GM19351 (cell line): ENCODE results near the gene GRIN2A.

Experiments
- ATAC-seq: cut with Tn5 transposase; IDR thresholded peaks from one replicate; pipeline ENCODE4 v1.9.1; 2021; ENCODE audit warnings: mild to moderate bottlenecking, moderate library complexity; ENCODE audit not compliant: unreplicated experiment

The GRIN2A gene

DNA sequence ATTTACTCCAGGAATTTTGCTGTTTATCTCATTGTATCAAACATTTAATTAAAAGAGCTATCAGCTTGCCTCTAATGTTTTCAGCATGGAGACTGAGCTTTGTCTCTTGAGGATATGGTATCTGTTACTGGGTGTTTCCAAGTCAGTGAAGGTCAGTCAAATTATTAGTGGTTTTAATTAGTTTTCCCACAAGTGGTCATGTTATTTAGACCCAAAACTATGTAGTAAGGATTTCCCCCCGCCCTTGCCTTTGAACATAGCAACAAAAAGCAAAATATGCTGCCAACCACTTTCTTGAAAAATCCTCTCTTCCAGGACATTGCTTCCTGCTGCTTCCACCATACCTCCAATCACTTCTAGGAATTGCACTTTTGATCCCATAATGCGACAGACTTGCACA is 355.6 kb downstream of the GRIN2A start:
- ATAC-seq = no peak

DNA sequence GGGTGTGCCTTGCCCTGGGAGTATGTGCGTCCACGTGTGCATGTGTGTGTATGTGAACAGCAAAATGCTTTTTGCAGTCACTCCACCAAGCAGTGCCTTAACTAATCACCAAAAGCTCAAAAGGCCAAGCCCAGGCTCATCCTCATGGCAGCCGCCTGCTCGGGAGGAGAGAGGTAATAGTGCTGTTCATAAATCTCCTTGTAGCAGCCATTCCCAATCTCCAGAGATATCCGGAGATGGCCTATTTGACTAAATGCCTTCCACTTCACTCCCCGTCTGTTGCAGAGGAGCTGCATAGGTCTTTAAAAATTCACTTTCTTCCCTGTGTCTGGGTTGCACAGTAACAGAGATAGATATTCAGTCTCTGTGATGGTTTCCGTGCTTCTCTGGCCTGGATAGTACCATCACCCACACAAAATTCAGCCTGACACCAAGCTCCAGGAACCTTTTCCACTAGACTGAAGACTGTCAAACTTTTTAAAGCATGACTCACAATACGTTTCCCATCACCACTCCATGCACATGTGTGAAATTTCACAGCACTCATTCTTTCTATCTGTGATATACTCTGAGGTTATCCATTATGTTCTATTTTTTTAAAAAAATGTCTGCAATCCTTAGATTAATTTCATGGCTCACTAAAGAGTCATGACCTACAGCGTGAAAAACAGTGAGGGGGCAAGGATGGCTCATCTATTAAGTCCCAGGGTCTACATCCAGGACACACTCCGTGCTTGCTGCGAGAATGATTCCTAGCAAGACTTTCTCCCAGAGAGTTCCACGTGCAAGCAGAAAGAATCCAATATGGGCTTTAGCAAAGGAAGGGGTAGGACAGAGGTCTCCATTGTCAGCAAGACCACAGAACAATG is 357.8 kb downstream of the GRIN2A start:
- ATAC-seq = no peak

DNA sequence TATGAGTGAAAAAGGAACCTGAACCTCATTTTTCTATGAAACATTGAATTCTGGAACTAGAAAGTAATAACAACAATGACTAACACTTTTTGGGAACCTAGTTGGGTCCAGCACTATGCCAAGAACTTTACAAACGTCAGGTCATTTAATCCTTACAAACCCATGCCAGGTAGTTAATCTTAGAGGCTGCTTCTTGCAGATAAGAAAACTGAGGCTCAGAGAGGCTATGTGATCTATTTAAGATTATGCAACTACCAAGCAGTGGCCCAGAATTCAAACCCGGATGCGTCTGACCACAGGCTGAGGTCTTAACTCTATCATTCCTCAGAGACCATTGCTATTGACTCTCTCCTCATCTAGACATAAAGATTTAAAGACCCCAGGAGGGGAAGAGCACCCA is 358.7 kb downstream of the GRIN2A start:
- ATAC-seq = no peak

DNA sequence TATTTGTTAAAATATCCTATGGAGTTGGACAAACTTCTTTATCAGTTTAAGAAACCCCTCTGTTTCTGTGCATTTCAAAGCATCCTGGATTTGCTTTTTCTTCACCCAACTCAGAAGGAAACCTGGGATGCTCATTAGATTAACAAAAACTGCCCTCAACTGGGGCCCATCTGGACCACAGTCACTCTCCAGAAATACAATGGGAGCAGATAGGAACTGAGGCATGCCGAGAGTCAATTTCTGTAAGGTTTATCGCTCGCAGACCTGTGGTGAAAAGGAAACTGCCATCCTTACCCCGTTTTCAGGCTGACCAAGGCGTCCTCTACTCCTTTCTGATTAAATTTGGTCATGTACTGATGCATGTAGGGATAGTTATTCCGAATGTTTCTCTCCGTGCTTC is 360.3 kb downstream of the GRIN2A start:
- no peak for ATAC-seq

GRCh38 chr16:9821331-9821730 is 360.9 kb downstream of the GRIN2A start:
- ATAC-seq = no peak

DNA sequence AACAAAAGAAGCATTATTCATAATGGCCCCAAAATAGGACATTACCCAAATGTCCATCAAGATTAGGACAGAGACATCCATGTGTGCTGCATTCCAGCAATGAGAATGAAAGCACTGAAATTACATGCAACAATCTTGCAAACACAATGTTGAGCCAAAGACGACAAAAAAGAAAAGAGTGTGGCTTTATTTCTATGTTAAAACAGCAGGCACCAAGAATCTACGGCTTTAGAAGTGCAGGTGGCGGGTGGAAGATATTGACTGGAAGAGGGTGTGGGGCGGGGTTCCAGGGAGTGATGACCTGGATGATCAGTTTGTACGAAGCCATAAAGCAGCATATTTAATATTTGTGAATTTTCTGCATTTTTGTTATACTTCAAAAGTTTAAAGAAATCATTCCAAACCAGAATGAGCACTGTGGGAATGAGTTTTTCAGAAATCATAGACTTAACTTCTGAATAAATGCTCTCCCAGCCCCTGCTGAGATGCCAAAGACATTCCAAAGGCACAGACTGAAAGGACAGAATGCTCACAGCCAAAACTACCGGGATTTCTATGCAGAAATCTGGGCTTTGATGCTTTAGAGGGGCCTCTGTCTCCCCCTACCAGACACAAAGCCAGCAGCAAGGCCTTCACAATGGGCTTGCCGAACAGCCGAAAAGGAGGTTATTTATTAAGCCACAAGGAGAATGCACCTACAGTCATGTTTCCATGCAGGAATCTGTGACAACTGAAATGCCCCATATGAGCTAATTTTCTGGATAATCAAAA is 361.6 kb downstream of the GRIN2A start:
- ATAC-seq = no peak

GRCh38 chr16:9818702-9819101 is 363.5 kb downstream of the GRIN2A start:
- ATAC-seq = no peak

GRCh38 chr16:9817586-9817985 is 364.6 kb downstream of the GRIN2A start:
- ATAC-seq = no peak

GRCh38 chr16:9816644-9817043 is 365.6 kb downstream of the GRIN2A start:
- no peak for ATAC-seq

DNA sequence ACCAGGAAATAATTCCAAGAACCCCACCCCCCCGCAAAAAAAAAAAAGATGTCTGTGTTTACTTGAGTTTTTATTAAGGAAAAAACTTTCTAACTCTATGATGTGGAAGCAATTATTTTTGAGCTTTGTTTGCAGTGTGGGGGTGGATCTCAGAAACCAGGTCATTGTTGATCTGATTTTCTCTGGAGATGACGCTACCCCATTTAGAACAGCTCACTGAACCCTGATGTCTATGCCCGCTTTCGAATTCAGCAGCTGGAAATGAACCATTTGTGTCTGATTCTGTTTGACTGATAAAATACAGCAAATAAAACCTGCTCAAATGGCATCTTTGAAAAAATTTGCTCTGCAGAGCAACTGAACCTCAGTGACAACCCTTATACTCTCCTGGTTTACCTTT is 368.6 kb downstream of the GRIN2A start:
- ATAC-seq = no peak

DNA sequence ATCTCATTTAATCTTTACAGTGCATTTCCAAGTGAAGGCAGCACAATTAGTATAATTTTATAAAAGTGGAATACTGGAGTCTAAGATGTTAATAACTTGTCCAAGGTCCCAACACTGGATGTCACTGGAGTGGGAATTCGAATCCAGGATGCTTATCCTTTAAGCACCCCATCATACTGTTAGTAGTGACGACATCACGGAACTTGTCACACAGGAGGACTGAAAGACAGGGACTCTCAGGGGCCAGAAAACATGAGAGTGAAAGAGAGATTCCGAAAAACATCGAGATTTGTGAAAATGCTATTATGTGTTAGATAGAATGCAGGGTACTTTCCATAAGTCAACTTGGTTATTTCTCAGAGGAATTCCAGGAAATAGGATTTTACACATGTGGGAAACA is 374.0 kb downstream of the GRIN2A start:
- ATAC-seq = no peak

- no peak for ATAC-seq
Measured at GRCh38 chr16:9807302-9807701, 374.9 kb downstream of the GRIN2A start.

- ATAC-seq = no peak
Measured at GRCh38 chr16:9805109-9805508, 377.1 kb downstream of the GRIN2A start.

DNA sequence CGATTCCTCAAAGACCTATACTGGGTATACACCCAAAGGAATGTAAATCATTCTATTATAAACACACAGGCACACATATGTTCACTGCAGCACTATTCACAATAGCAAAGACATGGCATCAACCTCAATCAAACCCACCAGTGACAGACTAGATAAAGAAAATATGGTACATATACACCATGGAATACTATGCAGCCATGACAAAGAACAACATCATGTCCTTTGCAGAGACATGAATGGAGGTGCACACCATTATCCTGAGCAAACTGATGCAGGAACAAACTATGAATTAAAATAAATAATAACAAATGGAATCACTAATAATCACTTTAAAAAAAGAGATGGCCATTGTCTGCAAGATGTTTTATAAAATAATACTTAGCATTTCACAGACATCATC is 380.1 kb downstream of the GRIN2A start:
- ATAC-seq = no peak

- ATAC-seq = no peak
Measured at GRCh38 chr16:9801651-9802050, 380.6 kb downstream of the GRIN2A start.

- ATAC-seq = no peak
Measured at GRCh38 chr16:9800186-9800738, 382.0 kb downstream of the GRIN2A start.

DNA sequence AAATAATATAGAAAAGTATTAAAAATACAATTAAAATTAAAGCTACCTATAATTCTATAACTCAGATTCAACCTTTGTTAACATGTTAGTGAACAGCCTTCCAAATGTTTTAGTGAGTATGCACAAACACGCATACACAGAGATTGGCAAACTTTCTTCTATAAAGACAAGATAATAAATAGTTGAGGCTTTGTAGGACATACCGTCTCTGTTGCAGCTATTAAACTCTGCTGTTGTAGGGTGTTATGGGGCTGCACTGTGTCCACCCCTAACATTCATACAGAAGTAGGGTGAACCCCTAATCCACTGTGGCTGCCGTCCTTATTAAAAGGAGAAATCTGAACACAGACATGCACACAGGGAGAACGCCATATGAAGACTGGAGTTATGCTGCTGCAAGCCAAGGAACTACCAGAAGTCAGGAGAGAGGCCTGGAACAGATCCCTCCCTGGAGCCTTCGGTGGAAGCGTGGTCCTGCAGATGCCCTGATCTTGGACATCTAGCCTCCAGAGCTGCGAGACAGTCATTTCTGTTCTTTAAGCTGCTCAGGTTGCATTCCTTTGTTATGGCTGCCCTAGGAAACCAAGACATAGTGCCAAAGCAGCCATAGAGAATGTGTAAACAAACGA is 383.2 kb downstream of the GRIN2A start:
- no peak for ATAC-seq

DNA sequence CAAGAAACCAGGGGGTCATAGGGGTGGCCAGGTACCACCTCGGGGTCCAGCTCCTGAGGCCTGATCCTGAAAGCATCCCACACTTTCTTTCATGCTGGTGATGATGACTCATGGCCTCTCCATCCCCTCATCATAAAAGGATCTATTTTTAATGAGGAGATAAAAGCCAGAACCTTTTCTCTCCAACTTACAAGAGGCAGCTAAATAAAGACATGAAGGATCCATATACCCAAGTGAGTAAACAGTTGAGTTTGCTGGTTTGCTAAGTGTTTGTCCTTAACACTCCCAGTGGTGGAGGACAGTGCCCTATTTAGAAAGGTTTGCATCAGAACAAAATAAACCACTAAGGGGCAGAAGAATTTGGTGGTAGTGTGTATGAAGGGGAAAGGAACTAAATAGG is 383.8 kb downstream of the GRIN2A start:
- no peak for ATAC-seq

DNA sequence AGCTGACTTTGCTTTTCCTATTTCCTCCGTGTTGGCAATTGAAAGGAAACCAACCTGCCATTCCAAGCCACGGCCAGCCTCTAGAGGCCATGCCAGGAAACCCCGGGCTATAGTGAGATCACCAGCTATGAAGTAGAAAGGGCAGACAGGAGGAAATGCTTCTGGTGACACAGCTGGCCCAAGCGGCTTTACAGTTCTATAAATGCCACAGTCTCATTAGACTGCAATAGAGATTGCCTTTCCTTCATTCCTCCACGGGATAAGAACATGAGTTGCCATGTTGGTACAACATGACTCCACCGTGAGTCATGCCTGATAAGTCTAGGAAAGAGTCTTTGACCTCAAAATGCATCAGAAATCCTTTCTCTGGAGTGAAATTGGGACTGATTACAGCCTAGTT is 384.9 kb downstream of the GRIN2A start:
- no peak for ATAC-seq

DNA sequence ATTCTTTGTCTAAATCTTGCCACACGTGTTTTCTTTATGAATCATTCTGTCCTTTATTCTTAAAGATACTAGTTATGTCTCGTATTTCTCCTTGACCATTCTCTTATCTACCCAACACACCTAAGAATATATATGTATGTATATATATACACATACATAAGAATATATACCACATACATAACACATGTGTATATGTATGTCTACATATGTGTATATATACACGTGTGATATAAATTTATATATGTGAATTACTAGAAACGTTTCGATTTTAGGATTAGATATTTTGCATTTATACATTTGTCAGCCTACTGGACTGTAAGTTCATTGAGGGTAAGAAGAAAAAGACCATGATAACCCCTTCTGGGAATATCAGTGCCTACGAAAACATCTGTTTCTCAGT is 388.6 kb downstream of the GRIN2A start:
- ATAC-seq = no peak

DNA sequence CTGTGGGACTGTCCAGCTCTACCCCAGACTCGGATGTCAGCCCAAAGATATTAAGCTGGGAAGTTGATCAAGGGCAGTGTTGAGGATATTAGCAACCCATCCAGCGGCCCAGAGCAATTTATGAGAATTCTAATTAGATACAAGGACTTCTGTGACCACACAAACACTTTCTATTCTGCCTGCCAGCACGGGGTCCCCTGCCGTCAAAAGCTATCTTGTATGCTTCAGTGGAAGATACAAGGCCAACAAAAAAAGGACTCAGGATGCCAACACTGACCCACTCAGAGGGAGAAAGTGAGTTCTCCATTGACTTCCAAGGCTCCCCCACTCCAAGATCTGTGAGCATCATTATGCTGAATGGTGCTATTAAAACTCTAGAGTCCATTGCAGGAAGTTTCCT is 390.7 kb downstream of the GRIN2A start:
- no peak for ATAC-seq

GRCh38 chr16:9790199-9790598 is 392.0 kb downstream of the GRIN2A start:
- no peak for ATAC-seq
